AG09309 (cell line): Measurements from ENCODE around the gene ATP5ME.

Experiments used
- DNase-seq: peaks from one replicate; pipeline ENCODE4 v3.0.0-alpha.2; 2010; ENCODE audit warnings: low read depth
- H3K4me3 ChIP-seq: 2 replicates; pipeline ENCODE4 v1.5.1; 2011; ENCODE audit warnings: mild to moderate bottlenecking, low read depth, low read length, moderate library complexity; ENCODE audit not compliant: control insufficient read depth
- TF ChIP-seq, protein P1 (sequence below): IDR thresholded peaks from 2 replicates; pipeline ENCODE4 v1.5.1; 2011; ENCODE audit warnings: mild to moderate bottlenecking, low read depth, low read length, inconsistent platforms; ENCODE audit not compliant: insufficient read depth, control insufficient read depth; ENCODE audit errors: missing control alignments

Gene ATP5ME

DNA sequence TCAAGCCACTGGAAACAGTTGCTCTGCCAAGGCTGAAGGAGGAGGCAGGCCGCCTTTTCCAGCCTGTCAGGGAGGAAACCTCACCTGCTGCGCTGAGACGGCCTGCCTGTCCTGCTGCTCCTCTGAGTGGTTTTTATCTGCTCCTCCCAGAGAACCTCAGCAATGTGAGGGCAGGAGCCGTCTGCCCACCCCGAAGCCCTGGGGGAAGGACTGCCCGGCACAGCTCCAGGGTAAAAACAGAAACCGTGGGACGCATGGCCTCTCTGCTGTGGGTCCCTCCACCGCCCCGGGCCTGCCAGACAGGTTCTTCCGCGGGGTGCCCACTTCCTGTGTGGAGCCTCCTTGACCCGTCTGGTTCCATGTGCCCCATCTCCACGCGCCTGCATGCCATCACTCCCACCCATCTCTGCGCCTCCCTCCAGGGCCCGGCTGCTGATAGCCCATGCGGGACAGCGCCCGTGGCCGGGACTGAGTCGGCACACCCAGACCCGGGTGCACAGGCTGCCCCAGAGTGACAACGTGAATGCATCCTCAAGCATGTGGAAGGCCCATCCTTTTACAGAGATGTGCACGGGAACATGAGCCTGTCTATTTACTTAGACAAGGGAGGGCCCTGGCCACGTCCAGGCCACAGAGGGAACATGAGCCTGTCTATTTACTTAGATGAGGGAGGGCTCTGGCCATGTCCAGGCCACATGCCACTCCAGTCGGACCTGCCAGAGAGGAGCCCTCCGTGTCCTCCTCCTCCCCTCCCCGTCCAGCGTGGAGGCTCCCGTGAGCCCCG is 18.9 kb upstream of the ATP5ME start:
- DNase-seq: no peak
- TF ChIP-seq, protein P1, sequence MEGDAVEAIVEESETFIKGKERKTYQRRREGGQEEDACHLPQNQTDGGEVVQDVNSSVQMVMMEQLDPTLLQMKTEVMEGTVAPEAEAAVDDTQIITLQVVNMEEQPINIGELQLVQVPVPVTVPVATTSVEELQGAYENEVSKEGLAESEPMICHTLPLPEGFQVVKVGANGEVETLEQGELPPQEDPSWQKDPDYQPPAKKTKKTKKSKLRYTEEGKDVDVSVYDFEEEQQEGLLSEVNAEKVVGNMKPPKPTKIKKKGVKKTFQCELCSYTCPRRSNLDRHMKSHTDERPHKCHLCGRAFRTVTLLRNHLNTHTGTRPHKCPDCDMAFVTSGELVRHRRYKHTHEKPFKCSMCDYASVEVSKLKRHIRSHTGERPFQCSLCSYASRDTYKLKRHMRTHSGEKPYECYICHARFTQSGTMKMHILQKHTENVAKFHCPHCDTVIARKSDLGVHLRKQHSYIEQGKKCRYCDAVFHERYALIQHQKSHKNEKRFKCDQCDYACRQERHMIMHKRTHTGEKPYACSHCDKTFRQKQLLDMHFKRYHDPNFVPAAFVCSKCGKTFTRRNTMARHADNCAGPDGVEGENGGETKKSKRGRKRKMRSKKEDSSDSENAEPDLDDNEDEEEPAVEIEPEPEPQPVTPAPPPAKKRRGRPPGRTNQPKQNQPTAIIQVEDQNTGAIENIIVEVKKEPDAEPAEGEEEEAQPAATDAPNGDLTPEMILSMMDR: no peak

DNA sequence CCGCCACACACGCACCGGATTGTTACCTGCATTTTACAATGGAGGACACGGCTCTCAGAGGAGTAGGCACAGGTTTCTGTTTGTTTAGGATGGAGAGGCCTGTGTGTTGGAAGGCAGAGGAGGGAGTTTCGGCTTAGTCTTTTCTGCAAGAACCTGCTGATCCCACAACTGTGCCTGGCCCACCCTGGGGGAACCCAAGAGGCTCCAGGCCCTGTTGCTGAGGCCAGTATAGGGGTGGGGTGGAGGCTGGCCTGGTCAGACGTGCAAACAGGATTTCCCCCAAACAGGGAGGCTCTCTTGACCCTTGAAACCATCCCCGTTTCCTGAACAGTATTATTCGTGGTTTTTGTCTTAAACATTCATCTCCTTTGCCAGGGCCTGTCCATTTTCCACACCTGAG is 15.6 kb upstream of the ATP5ME start:
- TF ChIP-seq, protein P1: no peak
- no peak for DNase-seq
- H3K4me3 ChIP-seq: peak overlapping the region; percentile 21

More for the DNA sequence above, 18.9 kb upstream of the ATP5ME start:
- no peak overlapping the region for H3K4me3 ChIP-seq

DNA sequence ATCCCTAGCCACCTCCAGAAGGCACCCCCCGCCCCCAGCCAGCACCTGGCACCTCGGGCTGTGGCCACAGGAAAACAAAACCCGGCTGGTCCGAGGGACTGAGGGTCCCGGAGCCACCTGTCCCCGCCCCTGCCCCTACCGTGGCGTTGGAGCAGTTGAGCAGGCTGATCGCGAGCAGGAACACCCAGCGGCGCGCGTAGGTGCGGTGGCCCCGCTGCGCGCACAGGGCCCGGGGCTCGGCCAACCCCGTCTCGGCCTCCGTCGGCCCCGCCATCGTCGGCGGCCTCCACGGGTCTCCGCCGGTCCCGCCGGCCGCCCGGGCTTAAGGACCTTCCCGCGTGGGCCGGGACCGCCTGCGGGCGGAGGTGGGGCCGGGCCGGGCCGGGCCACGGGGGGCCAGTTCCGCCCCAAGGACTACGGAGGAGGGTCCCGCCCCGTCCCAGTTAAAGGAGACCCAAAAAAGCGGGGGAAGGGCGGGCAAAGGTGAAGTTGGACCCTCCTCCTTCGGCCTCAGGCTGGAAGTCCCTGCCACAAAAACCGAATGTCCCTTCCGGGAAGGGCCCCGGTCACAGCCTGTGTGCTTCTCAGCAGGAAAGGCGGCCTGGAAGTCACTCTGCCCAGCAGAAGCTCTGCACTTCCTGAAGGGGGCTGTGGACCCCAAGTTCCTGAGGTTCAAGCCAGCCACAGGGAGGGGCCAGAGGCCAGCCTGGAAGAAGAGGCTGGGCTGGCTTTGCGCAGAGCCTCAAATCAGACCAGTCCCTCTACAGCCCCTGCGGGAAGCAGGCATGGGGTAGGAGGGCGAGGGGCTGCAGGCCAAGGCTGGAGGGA is 15.0 kb upstream of the ATP5ME start, which contains the start of gene SLC49A3:
Gene SLC49A3 (minus strand): TSS at position 298 of the 828 bp plus-strand sequence. CDS start 24 bp downstream, at position 274.
- peak within 1 kb of the TSS; percentile 40 for H3K4me3 ChIP-seq

DNA sequence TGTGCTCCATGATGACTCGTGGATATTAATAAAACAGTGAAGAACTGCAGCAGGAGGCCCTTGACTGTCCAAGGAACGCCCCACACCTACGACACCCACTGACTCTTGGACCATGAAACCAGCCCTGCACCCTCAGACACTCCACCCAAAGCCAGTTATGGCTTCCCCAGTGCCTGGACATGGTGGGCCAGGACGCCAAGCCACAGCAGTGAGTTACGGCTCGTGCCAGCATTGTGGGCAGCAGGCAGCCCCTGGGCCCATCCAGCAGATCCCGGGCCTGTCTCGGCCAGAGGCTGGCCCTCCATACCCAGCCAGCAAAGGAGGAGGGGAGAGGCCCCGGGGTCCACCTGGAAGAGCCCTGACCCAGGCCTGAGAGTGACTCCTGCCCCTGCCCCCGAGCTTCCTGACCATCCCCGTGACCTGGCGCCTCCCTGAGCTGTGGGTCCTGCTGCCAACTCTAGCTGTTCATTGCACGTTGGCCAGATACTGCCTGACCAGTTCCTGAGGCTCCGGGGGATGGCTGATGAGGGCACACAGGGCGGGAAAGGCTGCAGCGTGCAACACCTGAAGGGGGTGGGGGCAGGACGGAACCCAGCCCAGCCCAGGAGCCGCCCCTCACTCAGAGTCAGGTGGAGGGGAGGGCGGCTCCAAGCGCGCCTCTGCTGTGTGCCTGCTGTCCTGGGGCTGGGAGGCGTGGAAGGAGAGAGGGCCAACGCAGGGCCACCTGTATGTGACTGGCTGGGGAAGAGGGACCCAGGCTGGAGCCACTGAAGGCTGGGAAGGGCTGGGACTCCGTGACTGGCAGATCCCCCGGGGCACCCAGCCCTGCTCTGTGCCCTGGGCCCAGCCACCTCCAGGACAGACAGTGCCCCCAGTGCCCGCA is 14.1 kb upstream of the ATP5ME start:
- TF ChIP-seq, protein P1: no peak
- H3K4me3 ChIP-seq: peak overlapping the region; percentile 40
- DNase-seq: no peak

More for the DNA sequence above, 15.0 kb upstream of the ATP5ME start, which contains the start of gene SLC49A3:
- no peak for DNase-seq
- TF ChIP-seq, protein P1: no peak

DNA sequence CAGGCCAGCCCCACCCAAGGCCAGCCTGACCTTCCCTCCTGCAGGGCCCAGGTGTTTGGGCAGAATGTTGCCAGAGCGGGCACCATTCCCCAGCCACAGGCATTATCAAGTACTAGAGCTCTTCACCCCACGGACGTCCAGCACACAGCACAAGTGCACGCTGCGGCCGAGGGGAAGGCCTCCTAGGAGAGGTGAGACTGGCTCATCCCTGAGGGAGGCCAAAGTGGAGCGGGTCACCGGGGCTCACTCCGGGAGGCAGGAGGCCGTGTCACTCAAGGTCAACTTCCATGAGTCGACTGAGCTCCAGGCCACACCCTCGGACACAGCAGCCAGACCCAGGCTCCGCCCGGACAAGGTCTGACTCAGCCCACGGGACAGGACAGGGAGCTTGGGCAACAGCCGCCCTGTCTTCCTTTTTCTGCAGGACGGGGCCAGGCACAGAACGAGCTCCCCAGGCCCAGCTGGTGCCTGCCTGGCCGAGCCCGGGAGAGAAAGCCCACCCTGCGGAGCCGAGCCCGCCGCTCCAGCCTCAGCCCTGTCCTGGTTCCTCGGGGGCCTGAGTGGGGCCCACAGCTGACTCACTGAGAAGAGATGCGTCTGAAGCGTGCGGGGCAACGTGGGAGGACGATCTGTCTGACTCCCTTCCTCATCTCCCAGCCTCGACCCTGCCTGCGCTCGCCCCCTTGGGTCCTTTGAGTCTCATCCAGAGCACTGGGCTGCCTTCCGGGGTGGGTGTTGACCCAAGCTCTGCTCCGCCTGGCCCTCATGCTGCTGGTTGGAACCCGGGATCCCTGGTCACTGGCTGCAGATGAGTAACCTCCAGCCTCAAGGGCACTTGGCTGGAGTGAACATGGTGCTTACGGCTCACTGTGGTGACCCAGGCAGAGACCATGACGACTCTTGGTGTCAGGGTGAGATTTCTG is 13.2 kb upstream of the ATP5ME start:
- peak overlapping the region; percentile 19 for H3K4me3 ChIP-seq
- DNase-seq: peak; percentile 52
- TF ChIP-seq, protein P1: no peak
